Neural cell (in vitro differentiated cells): ENCODE measurements around the gene KRTAP5-1. TPM values are rescaled to one million over a fixed set of nuclear protein-coding genes. Genes with fewer than 3 reads are reported as not detected.

Experiments
- H2AFZ ChIP-seq: fragments of 200-600, 300-800 bp; sonication (generic), shearing (Covaris generic); 2 replicates; pipeline ENCODE4 v1.6.0; 2014; ENCODE audit warnings: low read depth, mild to moderate bottlenecking, antibody characterized with exemption, low read length, moderate library complexity
- H3F3A ChIP-seq: fragments of 200-600 bp; shearing (Covaris generic); 2 replicates; pipeline ENCODE4 v1.6.1; 2016; ENCODE audit warnings: mild to moderate bottlenecking, moderate library complexity, mixed read lengths, antibody characterized with exemption, low read length; ENCODE audit not compliant: insufficient read depth, poor library complexity, severe bottlenecking
- H3K27ac ChIP-seq: fragments of 200-600, 300-800 bp; sonication (generic), shearing (Covaris generic); 2 replicates; pipeline ENCODE4 v1.5.1; 2014; ENCODE audit warnings: mild to moderate bottlenecking, low read length, moderate library complexity
- H3K27me3 ChIP-seq: fragments of 300-800, 200-600 bp; sonication (generic), shearing (Covaris generic); 2 replicates; pipeline ENCODE4 v1.6.0; 2014; ENCODE audit warnings: mild to moderate bottlenecking, low read depth, low read length, moderate library complexity; ENCODE audit not compliant: insufficient read depth
- H3K36me3 ChIP-seq: fragments of 300-800, 200-600 bp; sonication (generic), shearing (Covaris generic); 2 replicates; pipeline ENCODE4 v1.5.1; 2014; ENCODE audit warnings: mild to moderate bottlenecking, antibody characterized with exemption, low read length, moderate library complexity; ENCODE audit not compliant: insufficient read depth
- H3K4me2 ChIP-seq: fragments of 300-800, 200-600 bp; sonication (generic), shearing (Covaris generic); 2 replicates; pipeline ENCODE4 v1.6.0; 2014; ENCODE audit warnings: mild to moderate bottlenecking, low read length
- H3K4me3 ChIP-seq: fragments of 300-800, 200-600 bp; sonication (generic), shearing (Covaris generic); 2 replicates; pipeline ENCODE4 v1.5.1; 2014; ENCODE audit warnings: mild to moderate bottlenecking, low read length, moderate library complexity
- H3K79me2 ChIP-seq: fragments of 200-600 bp; shearing (Covaris generic); replicated peaks from 2 replicates; pipeline ENCODE4 v1.6.0; 2014; ENCODE audit warnings: mild to moderate bottlenecking, low read length, moderate library complexity; ENCODE audit not compliant: insufficient read depth
- H3K9ac ChIP-seq: fragments of 300-800, 200-600 bp; sonication (generic), shearing (Covaris generic); 2 replicates; pipeline ENCODE4 v1.6.1; 2016; ENCODE audit warnings: mild to moderate bottlenecking, low read length, mixed read lengths
- H3K9me2 ChIP-seq: fragments of 200-600 bp; shearing (Covaris generic); 2 replicates; pipeline ENCODE4 v1.6.1; 2016; ENCODE audit warnings: mild to moderate bottlenecking, low read length, mixed read lengths; ENCODE audit not compliant: insufficient read depth
- H3K9me3 ChIP-seq: fragments of 200-600, 300-800 bp; sonication (generic), shearing (Covaris generic); 2 replicates; pipeline ENCODE4 v1.6.1; 2016; ENCODE audit warnings: mild to moderate bottlenecking, mixed run types, low read length, moderate library complexity, mixed read lengths
- H4K20me1 ChIP-seq: fragments of 200-600 bp; shearing (Covaris generic); 2 replicates; pipeline ENCODE4 v1.6.1; 2016; ENCODE audit warnings: mild to moderate bottlenecking, mixed run types; ENCODE audit not compliant: insufficient read depth
- EP300 ChIP-seq: fragments of 450-650 bp; conservative IDR thresholded peaks from 2 replicates; pipeline ENCODE4 v1.6.1; 2014; ENCODE audit warnings: antibody characterized with exemption, mild to moderate bottlenecking, moderate library complexity; ENCODE audit not compliant: poor library complexity, severe bottlenecking
- EZH2 ChIP-seq: fragments of 200-600, 300-800 bp; shearing (Covaris generic), sonication (generic); IDR thresholded peaks from 2 replicates; pipeline ENCODE4 v1.6.1; 2014; ENCODE audit warnings: antibody characterized with exemption, low read length, borderline replicate concordance, mild to moderate bottlenecking; ENCODE audit not compliant: insufficient read depth, poor library complexity, severe bottlenecking
- MXI1 ChIP-seq: fragments of 450-650 bp; conservative IDR thresholded peaks from 2 replicates; pipeline ENCODE4 v1.6.1; 2014; ENCODE audit warnings: antibody characterized with exemption, mild to moderate bottlenecking; ENCODE audit not compliant: poor library complexity, severe bottlenecking
- POLR2AphosphoS5 ChIP-seq: IDR thresholded peaks from 2 replicates; pipeline ENCODE4 v1.6.1; 2012
- RAD21 ChIP-seq: fragments of 450-650 bp; conservative IDR thresholded peaks from 2 replicates; pipeline ENCODE4 v1.6.1; 2014; ENCODE audit warnings: antibody characterized with exemption, mild to moderate bottlenecking, moderate library complexity
- SMC3 ChIP-seq: fragments of 450-650 bp; conservative IDR thresholded peaks from 2 replicates; pipeline ENCODE4 v1.6.1; 2014; ENCODE audit warnings: antibody characterized with exemption, mild to moderate bottlenecking, moderate library complexity; ENCODE audit not compliant: poor library complexity
- polyA plus RNA-seq: library from polyadenylated mRNA; depleted of rRNA; stranded (reverse); fragments of >200 nt; gene quantifications from 2 replicates; pipeline ENCODE4 v1.2.3, GENCODE V29; 2014
- TF ChIP-seq, protein P1 (sequence below): fragments of 450-650 bp; IDR thresholded peaks from 2 replicates; pipeline ENCODE4 v1.5.1; 2014; ENCODE audit warnings: antibody characterized with exemption, mild to moderate bottlenecking, moderate library complexity; ENCODE audit not compliant: poor library complexity, severe bottlenecking
- TF ChIP-seq, protein P2 (sequence below): IDR thresholded peaks from 2 replicates; pipeline ENCODE4 v1.6.1; 2012; ENCODE audit warnings: borderline replicate concordance

Gene KRTAP5-1
- polyA plus RNA-seq, 1 donor from 2014 or later, result not detected

DNA sequence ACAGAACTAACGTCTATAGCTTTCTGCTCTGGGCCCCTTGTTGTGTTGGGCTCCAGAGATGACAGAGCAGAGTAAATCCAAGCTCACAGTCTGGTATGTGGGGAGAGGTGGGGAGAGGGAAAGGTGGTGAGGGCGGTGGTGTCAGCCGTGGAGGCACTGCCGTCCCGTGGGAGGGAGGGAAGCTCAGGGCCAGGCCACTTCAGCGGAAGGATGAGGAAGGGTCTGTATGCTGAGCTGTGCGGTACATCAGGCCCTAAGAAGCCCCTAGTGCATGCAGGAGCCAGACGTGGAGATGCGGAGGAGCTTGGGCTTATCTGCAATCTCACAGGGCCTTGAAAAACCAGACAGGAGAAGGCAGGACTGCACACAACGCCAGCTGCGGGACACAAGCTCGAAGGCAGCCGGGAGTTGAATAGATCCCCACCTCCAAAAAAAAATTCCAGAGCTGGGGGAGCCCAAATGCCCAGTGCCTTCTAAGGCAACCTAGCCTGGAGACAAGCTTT is 46.0 kb upstream of the KRTAP5-1 start:
- Histone ChIP-seq H3K27ac (no peak overlapping the region), H3K4me3 (no peak overlapping the region), H3K36me3 (no peaks in the 10 kb centered on the region), H4K20me1 (no peaks in the 10 kb centered on the region), H3K9me3 (no peaks in the 10 kb centered on the region), H3K27me3 (no peaks in the 10 kb centered on the region), H3K4me2 (no peak overlapping the region), H3K9ac (no peak overlapping the region), H2AFZ (no peak overlapping the region), H3K79me2 (no peaks in the 10 kb centered on the region), H3K9me2 (no peaks in the 10 kb centered on the region), H3F3A (no peaks in the 10 kb centered on the region)
- TF ChIP-seq, protein P1, sequence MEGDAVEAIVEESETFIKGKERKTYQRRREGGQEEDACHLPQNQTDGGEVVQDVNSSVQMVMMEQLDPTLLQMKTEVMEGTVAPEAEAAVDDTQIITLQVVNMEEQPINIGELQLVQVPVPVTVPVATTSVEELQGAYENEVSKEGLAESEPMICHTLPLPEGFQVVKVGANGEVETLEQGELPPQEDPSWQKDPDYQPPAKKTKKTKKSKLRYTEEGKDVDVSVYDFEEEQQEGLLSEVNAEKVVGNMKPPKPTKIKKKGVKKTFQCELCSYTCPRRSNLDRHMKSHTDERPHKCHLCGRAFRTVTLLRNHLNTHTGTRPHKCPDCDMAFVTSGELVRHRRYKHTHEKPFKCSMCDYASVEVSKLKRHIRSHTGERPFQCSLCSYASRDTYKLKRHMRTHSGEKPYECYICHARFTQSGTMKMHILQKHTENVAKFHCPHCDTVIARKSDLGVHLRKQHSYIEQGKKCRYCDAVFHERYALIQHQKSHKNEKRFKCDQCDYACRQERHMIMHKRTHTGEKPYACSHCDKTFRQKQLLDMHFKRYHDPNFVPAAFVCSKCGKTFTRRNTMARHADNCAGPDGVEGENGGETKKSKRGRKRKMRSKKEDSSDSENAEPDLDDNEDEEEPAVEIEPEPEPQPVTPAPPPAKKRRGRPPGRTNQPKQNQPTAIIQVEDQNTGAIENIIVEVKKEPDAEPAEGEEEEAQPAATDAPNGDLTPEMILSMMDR, result no peak
- TF ChIP-seq, protein P2, sequence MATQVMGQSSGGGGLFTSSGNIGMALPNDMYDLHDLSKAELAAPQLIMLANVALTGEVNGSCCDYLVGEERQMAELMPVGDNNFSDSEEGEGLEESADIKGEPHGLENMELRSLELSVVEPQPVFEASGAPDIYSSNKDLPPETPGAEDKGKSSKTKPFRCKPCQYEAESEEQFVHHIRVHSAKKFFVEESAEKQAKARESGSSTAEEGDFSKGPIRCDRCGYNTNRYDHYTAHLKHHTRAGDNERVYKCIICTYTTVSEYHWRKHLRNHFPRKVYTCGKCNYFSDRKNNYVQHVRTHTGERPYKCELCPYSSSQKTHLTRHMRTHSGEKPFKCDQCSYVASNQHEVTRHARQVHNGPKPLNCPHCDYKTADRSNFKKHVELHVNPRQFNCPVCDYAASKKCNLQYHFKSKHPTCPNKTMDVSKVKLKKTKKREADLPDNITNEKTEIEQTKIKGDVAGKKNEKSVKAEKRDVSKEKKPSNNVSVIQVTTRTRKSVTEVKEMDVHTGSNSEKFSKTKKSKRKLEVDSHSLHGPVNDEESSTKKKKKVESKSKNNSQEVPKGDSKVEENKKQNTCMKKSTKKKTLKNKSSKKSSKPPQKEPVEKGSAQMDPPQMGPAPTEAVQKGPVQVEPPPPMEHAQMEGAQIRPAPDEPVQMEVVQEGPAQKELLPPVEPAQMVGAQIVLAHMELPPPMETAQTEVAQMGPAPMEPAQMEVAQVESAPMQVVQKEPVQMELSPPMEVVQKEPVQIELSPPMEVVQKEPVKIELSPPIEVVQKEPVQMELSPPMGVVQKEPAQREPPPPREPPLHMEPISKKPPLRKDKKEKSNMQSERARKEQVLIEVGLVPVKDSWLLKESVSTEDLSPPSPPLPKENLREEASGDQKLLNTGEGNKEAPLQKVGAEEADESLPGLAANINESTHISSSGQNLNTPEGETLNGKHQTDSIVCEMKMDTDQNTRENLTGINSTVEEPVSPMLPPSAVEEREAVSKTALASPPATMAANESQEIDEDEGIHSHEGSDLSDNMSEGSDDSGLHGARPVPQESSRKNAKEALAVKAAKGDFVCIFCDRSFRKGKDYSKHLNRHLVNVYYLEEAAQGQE, result no peak
- no peak for TF ChIP-seq POLR2AphosphoS5
- TF ChIP-seq MXI1, result no peak
- no peak for TF ChIP-seq EP300
- no peak for TF ChIP-seq RAD21
- no peak for TF ChIP-seq SMC3

DNA sequence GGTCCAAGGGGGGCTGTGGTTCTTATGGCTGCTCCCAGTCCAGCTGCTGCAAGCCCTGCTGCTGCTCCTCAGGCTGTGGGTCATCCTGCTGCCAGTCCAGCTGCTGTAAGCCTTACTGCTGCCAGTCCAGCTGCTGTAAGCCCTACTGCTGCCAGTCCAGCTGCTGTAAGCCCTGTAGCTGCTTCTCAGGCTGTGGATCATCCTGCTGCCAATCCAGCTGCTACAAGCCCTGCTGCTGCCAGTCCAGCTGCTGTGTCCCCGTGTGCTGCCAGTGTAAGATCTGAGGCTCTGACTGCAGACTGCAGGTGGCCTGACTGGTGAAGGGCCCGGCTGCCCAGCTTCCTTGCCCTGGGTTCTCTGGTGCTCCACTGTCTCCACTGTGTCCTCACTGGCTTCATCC is 45.2 kb upstream of the KRTAP5-1 start:
- no peaks in the 10 kb centered on the region for H3F3A ChIP-seq
- TF ChIP-seq SMC3, result no peak
- no peaks in the 10 kb centered on the region for H3K9me2 ChIP-seq

DNA sequence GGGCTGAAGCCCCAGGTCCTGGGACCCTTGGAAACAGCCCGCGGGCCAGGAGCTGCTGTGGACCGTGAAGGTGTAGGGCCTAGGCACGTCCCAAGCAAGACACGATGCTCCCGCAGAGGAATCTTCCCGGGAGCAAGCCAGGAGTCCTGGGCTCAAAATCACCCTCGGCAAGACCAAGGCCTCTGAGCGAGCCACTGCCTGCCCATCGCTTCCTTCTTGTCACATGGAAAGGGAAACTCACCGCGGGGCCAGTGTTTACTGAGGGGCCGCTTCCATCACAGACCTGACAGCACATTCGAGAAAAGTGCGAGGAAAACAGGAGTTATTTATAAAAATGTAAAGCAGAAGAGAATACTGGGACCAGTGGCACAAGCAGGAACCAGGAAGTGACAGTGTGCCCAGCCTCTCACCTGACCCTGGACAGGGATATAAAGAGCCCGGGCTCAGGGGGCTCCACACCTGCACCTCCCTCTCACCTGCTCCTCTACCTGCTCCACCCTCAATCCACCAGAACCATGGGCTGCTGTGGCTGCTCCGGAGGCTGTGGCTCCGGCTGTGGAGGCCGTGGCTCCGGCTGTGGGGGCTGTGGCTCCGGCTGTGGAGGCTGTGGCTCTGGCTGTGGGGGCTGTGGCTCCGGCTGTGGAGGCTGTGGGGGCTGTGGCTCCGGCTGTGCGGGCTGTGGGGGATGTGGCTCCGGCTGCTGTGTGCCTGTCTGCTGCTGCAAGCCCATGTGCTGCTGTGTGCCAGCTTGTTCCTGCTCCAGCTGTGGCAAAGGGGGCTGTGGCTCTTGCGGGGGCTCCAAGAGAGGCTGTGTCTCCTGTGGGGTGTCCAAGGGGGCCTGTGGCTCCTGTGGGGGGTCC is 44.5 kb upstream of the KRTAP5-1 start, which contains the start of gene KRTAP5-5:
Gene KRTAP5-5 (plus strand): TSS at position 450 of the 860 bp plus-strand sequence. CDS start 66 bp downstream, at position 516.
- Histone ChIP-seq H3K79me2 (no peaks in the 10 kb centered on the region), H3K4me3 (no peak within 1 kb of the TSS), H3K4me2 (no peak within 1 kb of the TSS), H3F3A (no peaks in the 10 kb centered on the region), H4K20me1 (no peaks in the 10 kb centered on the region), H3K9ac (no peak within 1 kb of the TSS), H3K27me3 (no peaks in the 10 kb centered on the region), H2AFZ (no peak within 1 kb of the TSS), H3K9me3 (no peaks in the 10 kb centered on the region), H3K27ac (no peak within 1 kb of the TSS), H3K9me2 (no peaks in the 10 kb centered on the region), H3K36me3 (no peaks in the 10 kb centered on the region)
- TF ChIP-seq SMC3 (no peak), POLR2AphosphoS5 (no peak), RAD21 (no peak), EZH2 (no peak), EP300 (no peak)
- TF ChIP-seq, protein P1, result no peak

More for the DNA sequence above, 45.2 kb upstream of the KRTAP5-1 start:
- Histone ChIP-seq H3K79me2 (no peaks in the 10 kb centered on the region), H4K20me1 (no peaks in the 10 kb centered on the region), H3K9me3 (no peaks in the 10 kb centered on the region), H3K27ac (no peak overlapping the region), H3K4me2 (no peak overlapping the region), H2AFZ (no peak overlapping the region), H3K4me3 (no peak overlapping the region), H3K36me3 (no peaks in the 10 kb centered on the region), H3K27me3 (no peaks in the 10 kb centered on the region), H3K9ac (no peak overlapping the region)
